ENCODE results near the gene CFL1. TPM values are rescaled to one million over a fixed set of nuclear protein-coding genes. Genes with fewer than 3 reads are reported as not detected.

CFL1 gene
- total and polyA plus RNA-seq, 4 donors: 387 to 1,282 (median 730) TPM

- peak; percentile 88 to 93 (median 91) for DNase-seq
- no peaks in the 10 kb centered on the region for H3K27me3 ChIP-seq (ENCODE audit: control insufficient read depth in 3 of 3, insufficient read depth in 3 of 3, low read length in 2 of 3)
- peaks cover 0 to 2% (median 0%) of the 10 kb centered on the region in 4 donors for H3K36me3 ChIP-seq (ENCODE audit: control insufficient read depth in 4 of 4, insufficient read depth in 4 of 4, low read length in 4 of 4)
- peak; percentile 99 for ATAC-seq (ENCODE audit: insufficient read depth, low FRiP score)
- 6 to 8% methylated on average over 61 to 74 of the region's 74 CpGs for WGBS, 2 donors
- peak overlapping the region; percentile 66 for H3K4me3 ChIP-seq
- H3K9me3 ChIP-seq (ENCODE audit: control insufficient read depth in 4 of 4, insufficient read depth in 3 of 4, low read length in 3 of 4): no peaks in the 10 kb centered on the region
- H3K27ac ChIP-seq (ENCODE audit: low read depth in 1 of 2, low read length in 1 of 2): peak overlapping the region; percentile 67 to 89
- TF ChIP-seq CTCF (IDR thresholded peaks at IDR 0.05; ENCODE audit: control extremely low read depth, extremely low read depth): peak; percentile 99
- H3K4me1 ChIP-seq (ENCODE audit: control insufficient read depth in 5 of 5, insufficient read depth in 5 of 5, low read length in 5 of 5): peaks cover 0 to 8% (median 2%) of the 10 kb centered on the region in 5 donors
- H3K9ac ChIP-seq (ENCODE audit: insufficient read depth in 1 of 2, low read length in 2 of 2): peak overlapping the region; percentile 37 to 53
These were observed 39.9 kb downstream of the CFL1 start for GRCh38 chr11:65817835-65818680.

GRCh38 chr11:65817312-65817834, 40.6 kb downstream of the CFL1 start:
- Histone ChIP-seq H3K36me3 (ENCODE audit: control insufficient read depth in 4 of 4, insufficient read depth in 4 of 4, low read length in 4 of 4) (peaks cover 0 to 2% (median 0%) of the 10 kb centered on the region in 4 donors), H3K4me1 (ENCODE audit: control insufficient read depth in 5 of 5, insufficient read depth in 5 of 5, low read length in 5 of 5) (peaks cover 0 to 5% (median 2%) of the 10 kb centered on the region in 5 donors), H3K27me3 (ENCODE audit: control insufficient read depth in 3 of 3, insufficient read depth in 3 of 3, low read length in 2 of 3) (peaks cover 0 to 1% (median 0%) of the 10 kb centered on the region in 3 donors), H3K27ac (ENCODE audit: low read depth in 1 of 2, low read length in 1 of 2) (no peak overlapping the region), H3K4me3 (no peak overlapping the region), H3K9ac (ENCODE audit: insufficient read depth in 1 of 2, low read length in 2 of 2) (peak overlapping the region; percentile 37 to 53), H3K9me3 (ENCODE audit: control insufficient read depth in 4 of 4, insufficient read depth in 3 of 4, low read length in 3 of 4) (no peaks in the 10 kb centered on the region)
- TF ChIP-seq CTCF (IDR thresholded peaks at IDR 0.05; ENCODE audit: control extremely low read depth, extremely low read depth): no peak
- no peak for ATAC-seq (ENCODE audit: insufficient read depth, low FRiP score)
- no peak for DNase-seq
- 62 to 71% methylated on average over 5 of the region's 5 CpGs for WGBS, 2 donors

GRCh38 chr11:65816696-65817095, 41.3 kb downstream of the CFL1 start:
- peaks cover 0 to 6% (median 3%) of the 10 kb centered on the region in 3 donors for H3K27me3 ChIP-seq (ENCODE audit: control insufficient read depth in 3 of 3, insufficient read depth in 3 of 3, low read length in 2 of 3)
- DNase-seq (no peak), ATAC-seq (ENCODE audit: insufficient read depth, low FRiP score) (no peak)
- no peak overlapping the region for H3K27ac ChIP-seq (ENCODE audit: low read depth in 1 of 2, low read length in 1 of 2)
- no peak overlapping the region for H3K4me3 ChIP-seq
- H3K9ac ChIP-seq (ENCODE audit: insufficient read depth in 1 of 2, low read length in 2 of 2): no peak overlapping the region
- WGBS, 2 donors: 76 to 92% methylated on average over 3 of the region's 3 CpGs
- TF ChIP-seq CTCF (IDR thresholded peaks at IDR 0.05; ENCODE audit: control extremely low read depth, extremely low read depth): no peak
- H3K4me1 ChIP-seq (ENCODE audit: control insufficient read depth in 5 of 5, insufficient read depth in 5 of 5, low read length in 5 of 5): peaks cover 0 to 5% (median 2%) of the 10 kb centered on the region in 5 donors
- H3K36me3 ChIP-seq (ENCODE audit: control insufficient read depth in 4 of 4, insufficient read depth in 4 of 4, low read length in 4 of 4): peaks cover 0 to 2% (median 0%) of the 10 kb centered on the region in 4 donors
- no peaks in the 10 kb centered on the region for H3K9me3 ChIP-seq (ENCODE audit: control insufficient read depth in 4 of 4, insufficient read depth in 3 of 4, low read length in 3 of 4)

All from lung (tissue), 12 donors.